Dermis blood vessel endothelial cell (primary cell): ENCODE measurements around the gene ESR1. TPM values are rescaled to one million over a fixed set of nuclear protein-coding genes. Genes with fewer than 3 reads are reported as not detected.

Experiments
- DNase-seq: peaks from one replicate; pipeline ENCODE4 v3.0.0; 2010
- total RNA-seq: library from RNA; depleted of rRNA; stranded (reverse); fragments of >200 nt; gene quantifications from 2 replicates; pipeline ENCODE4 v1.2.3, GENCODE V29; 2014

ESR1 gene
- total RNA-seq, 1 donor from 2014 or later, result not detected

DNA sequence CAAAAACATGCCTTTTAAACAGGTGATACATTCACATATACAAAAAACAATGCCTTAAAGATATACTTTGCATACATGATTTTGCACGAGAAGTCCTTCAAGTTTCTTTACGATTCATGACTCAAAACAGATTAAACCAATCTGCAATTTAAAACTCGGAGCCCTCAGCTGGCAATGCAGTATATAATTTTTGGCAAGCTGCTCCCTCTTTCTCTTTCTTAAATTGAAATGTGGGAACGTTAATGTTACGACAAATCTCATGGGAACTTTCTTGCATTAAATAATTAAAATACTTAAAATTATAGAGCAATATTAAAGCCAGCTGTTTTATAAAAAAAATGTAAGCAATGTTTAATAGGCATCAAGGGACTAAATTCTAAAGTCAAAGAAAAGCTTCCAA is 334.6 kb downstream of the ESR1 start:
- DNase-seq, result no peak

DNA sequence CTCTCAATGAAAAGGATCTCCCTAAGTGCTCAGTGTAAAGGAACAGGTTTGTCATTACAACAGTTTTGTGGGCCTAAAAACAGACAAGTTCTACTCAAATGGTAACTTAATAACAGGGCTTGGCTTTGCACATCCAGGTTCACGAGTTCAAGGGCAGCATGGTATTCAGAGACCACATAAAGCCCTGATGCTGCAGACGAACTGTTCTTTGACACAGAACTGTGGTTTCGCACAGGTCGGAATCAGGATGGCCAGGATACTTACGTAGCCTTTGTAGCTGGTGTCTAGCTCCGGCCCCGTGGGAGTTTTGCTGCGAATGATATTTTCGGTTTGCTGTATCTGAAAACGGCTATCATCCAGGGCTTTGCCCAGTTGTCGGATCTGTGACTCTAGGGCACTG is 335.9 kb downstream of the ESR1 start:
- no peak for DNase-seq

DNA sequence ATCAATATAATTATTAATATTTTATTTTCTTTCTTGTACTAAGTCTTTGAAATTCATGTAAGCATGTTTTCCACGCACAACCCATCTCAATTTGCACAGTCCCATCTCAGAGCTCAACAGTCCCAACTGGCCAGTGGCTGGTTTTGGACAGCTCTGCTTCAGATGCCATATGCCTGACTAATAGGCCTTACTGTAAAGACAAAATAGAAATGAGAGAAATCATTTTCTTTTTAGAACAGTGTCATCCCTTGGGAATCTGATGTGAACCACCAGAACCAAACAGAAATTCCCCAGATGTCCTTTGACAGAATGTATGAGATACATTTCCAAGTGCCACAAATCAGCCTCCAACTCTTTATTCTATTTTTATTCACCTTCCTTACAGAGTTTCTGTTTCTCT is 338.9 kb downstream of the ESR1 start:
- DNase-seq, result no peak

DNA sequence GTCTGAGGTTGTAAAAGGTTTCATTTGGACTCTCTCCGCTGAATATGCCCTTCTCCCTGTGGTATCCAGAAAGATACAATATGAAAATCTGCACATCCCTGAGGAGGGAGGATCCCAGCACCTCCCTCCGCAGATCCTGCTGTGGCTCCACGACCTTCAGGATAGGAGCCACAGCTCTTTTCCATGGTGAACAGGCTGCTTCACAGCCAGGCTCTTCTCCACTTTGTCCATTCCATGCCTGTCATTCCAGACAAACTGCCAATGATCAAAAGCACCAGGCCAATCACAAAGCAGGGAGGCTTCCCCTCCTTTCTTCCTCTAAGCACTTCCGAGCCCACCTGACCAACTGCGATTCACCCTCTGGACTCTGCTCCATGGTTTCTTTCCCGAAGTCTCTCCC is 339.8 kb downstream of the ESR1 start:
- no peak for DNase-seq

DNA sequence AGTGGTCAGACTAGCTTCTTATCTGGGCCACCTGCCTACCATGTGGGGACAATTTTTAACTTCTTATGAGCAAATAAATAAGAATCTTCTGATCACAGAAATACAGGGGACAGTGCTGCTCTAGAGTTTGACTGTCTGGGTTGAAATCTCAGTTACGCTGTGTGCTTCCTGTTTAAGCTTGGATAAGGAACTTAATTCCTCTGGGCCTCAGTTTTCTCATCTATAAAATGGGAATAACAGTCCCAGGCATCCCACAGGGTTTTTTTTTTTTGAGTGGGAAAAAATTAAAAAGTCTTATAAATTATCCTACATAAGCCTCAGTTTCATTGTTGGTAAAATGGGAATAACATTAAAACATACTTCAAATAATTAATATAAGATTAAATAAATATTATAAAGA is 340.9 kb downstream of the ESR1 start:
- no peak for DNase-seq

DNA sequence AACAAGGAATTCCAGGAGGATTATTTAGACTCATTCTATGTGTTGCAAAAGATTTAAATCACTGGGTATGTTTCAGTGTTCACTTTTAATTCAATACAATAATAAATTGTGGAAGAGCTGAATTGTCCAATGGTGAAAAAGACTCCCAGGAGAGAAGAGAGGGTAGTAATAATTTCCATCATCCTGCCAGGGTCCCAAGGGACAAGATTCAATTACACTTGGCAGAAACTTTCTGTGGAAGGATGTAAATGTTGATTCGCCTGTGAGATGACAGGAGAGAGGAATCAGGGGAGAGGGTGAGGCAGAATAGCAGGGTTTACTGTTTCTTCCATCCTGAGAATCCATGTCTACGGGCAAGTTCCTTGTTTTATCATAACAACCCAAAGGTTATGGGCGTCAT is 342.7 kb downstream of the ESR1 start:
- no peak for DNase-seq

DNA sequence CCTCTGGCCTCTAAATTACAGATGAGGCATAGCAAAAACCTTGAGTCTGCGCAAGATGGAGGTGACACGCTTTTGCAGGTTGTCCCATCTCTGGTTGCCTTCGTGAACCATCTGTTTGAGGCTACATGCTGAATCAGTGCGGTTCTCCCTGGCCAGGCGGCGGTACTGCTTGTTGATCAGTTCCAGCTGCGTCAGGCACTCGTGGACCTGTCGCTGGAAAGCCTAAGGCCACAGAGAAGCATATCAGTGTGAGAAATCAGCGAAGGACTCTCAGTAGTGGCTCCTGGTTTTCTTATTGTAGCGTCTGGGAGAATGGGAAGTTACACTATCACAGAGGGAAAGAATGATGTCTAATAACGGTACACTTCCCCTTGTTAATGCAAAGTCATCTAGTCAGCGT is 344.4 kb downstream of the ESR1 start:
- DNase-seq, result no peak

DNA sequence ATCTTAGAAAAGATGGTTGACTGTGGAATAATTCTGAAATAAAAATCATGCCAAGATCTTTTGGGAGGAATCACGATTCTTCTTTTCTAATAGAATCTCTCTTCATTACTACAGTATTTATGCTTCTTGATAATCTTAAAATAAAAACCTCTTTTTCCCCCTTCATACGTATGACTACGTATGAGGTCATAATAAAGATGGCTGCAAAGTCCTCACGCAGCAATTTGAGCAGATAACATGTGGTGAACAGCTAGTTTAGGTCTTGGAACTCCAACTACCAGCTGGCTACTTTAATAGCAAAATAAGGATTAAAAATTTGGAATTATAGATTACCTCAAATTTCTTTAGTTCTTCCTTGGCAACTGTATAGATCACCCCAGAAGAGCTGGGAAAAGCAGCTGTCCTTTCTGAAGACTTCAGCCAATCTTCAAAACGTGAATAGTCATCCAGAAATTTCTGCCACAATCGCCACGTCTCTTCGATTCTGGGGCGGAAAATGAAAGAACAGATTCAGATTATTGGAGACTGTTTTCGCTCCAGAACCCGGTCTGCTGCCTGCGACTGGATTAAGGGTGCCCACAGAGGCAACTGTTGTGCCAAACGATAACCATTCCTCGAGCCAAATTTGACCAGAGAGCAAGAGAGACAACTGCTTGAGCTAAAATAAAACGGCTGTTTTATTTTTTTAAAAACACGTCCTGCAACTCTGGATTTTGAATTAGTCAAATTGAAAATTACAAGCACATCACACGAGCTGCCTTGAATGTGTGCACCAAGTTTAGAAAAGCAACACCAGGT is 347.3 kb downstream of the ESR1 start:
- DNase-seq, result no peak

DNA sequence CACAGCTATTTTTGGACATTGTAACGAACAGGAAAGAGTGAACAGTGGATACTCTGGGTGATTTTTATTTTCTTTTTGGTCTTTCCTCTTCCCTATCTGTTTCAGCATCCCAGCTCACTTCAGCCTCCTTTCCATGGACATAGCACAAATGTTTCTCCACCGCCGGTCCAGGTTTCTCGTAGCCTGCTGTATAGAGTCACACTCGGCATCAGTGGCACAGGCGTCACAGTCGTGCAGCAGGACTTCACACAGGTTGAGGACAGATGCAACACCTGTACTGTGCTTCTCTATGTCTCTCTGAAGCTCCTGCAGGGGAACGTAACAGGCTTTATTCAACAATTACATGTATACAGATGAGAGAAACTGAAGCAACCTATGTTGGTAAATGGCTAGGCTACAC is 348.3 kb downstream of the ESR1 start:
- DNase-seq, result no peak

DNA sequence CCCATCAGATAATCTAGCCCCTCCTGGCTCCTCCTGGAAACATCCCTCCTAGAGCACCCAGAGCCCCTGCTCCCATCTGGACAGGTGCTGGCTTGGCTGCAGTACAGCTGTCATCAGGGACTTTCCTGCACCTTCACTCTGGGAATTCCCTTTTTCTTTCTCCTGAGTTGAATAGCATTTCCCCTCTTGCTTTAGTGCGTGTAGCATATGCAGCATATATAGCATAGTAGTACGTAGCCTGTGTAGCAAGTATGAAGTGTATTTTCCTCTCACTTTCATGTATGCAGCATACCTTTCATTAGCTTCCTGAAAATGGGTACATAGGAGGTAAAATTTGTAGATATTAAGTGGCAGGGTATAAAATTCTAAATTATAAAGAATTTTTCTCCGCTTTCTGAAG is 352.9 kb downstream of the ESR1 start:
- DNase-seq, result peak; percentile 20

DNA sequence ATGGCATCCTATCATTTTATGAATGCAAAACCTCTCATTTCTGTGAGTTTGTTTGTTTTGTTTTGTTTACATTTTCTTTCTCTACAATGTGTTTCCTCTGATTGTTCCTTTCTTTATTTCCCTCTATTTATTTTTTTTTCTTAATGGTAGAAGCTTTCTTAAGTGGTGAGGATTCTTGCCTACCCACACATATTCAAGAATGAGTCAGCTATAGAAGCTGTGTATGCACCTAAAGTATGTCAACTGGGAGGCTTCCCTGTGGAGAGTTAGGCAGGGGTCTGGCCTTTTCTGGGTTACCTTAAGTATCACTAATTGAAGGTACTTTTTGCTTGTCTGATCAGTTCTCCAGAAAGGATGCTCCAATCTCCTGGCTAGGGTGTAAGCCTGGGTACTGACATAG is 354.0 kb downstream of the ESR1 start:
- DNase-seq, result peak; percentile 36

DNA sequence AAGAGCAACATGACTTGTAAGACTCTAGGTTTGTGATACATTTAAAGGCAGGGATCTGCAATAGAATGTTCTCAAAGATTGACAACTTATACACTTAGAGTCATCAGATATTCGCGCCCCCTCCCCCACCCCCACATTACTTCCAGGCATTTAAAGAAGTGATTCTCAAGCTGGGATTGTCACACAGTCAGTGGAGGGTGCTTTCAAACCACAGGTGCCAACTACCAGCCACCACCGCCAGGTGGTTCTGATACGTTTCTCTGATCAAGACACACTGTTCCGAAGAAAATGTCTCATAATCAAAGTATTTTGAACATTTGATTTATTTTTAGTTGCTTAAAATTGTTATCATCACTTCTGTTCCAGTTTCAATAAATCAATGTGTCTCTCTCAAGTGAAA is 357.5 kb downstream of the ESR1 start:
- DNase-seq, result no peak

DNA sequence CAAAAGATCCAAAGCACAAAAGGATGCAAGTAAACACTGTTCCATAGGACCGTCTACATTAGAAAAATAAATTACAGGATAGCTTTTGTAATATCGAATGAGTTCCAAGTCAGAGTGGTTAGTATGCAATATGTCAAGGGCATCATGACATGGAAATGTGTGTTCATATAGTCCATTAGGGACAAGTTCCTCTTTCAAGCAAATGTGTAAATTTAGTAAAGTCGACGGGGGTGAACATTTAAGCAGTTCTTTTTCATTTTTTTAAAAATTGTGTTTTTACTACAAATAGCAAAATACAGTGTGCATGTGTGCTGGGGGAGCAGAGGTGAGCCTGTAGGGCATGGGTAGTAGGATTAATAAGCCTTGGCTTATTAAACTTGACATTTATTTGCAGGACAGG is 359.0 kb downstream of the ESR1 start:
- no peak for DNase-seq

DNA sequence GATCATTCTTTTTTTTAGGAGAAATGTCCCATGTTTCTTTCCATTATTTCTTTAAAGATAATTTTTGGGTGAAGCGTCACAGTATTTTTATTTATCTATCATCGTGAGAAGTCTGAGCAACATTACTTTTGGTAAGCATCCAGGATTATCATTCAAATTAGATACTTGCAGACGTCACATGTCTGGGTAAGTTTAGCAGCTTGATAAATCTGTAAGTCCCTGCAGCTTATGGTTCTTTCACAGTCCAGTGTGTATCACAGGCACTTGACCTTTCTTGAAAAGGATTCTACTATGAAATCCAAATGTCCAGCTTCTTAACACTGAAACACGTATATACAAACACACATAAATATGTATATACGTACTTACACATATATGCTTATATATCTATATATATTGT is 359.4 kb downstream of the ESR1 start:
- DNase-seq, result no peak

DNA sequence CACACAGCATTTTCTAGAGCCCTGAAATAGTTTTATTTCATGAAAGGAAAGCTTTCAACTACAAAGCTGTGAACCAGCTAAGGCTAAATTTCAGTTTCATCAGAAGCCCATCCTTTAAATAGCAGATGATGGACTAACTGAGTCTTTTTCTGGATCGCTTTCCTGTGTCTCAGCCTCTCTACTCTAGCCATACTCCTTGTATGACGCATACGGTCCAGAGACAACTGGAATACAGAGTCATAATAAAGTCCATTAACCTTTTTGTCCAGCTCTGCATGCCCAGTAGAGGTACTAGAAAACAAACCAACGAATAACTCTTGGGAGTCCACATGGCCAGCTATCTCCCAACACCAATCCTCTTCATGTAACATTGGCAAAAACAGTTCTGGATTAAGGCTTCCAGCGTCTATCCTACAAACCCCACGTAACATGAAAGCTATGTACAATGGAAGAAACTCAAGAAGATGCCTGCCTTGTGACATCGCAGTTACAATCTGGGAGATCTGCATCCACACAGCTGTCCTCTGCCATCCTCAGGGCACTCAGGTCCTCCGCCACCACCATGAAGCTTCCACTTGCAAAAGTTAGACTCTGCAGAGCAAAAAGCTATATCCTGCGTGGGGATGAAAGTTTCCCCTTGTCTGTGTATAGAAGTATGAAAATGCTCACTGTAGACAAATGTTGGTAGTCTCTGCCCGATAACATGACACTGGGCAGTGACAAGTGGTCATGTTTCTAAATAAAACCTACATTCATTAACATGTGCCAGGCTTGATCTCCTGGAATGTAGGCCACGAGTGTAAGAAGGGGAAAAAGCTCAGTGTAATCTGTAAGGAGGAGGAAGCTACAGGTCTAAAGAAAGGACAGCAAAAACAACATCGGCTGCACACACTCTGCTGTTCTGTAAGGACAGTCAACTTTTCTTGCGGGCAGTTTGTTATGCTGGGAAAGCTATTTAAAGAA is 360.4 kb downstream of the ESR1 start:
- no peak for DNase-seq

DNA sequence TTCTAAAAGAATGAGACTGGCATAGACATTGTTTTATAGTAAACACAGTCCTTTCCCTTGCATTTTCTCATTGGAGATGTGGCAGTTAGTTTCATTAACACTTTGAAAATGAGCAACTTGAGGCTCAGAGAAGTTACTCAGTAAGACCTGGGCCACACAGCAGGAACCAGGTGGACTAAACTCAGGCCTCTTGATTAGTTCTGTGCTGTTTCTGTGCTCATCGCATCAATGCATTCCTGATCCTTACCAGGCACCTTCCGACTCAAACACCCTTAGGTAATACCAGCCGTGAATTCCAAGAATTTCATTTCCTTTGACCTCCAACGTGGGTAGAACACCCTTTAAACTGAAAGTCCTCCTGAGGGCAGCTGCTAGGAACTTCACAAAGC is 362.8 kb downstream of the ESR1 start:
- no peak for DNase-seq

DNA sequence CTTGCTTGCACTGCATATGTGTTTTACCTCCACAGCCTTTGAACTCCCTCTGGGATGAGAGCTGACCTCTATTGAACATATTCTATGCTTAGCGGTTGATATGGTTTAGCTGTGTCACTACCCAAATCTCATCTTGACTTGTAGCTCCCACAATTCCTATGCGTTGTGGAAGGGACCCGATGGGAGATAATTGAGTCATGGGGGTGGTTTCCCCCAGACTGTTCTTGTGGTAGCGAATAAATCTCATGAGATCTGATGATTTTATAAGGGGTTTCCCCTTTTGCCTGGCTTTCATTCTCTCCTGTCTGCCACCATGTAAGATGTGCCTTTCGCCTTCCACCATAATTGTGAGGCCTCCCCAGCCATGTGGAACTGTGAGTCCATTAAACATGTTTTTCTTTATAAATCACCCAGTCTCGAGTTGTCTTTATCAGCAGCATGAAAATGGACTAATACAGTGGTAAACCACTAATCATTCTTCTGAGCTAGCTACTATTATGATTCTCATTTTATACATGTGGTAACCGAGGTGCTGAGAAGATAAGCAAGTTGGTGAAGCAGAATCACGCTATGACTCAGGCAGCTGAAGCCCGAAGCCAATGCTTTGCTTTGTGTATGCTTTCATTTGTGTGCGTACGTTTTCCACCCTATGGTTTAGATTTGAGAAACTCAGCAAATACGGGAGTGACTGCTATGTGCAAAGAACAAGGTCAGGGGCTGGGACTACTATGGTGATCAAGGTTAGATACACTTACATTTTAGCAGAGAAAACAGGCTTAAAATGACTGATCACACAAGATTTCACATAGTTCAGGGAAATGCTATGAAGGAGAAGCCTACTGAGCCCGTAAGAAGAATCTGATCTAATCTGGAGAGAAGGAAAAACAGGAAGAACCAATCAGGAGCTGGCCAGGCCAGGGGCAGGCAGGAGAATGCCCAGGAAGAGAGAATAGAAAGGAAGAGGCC is 363.5 kb downstream of the ESR1 start:
- DNase-seq, result no peak

DNA sequence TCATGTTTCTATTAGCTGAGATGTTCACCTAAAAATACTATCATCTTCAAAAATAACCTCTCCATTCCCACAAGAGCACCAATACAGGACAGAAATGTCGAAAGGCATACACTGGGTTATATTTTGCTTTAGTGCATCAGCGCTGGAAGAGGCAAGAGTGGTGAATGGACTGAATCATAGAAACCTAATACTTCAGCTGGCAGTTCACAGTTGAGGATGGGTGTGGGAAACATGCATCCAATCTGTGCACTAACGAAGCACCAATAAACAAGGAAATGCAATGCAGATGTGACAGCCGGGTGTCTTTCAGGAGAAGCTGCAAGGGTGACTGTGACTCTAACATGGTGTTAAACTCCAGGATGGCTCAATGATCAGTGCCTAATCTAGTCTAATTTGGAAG is 365.8 kb downstream of the ESR1 start:
- DNase-seq, result no peak

DNA sequence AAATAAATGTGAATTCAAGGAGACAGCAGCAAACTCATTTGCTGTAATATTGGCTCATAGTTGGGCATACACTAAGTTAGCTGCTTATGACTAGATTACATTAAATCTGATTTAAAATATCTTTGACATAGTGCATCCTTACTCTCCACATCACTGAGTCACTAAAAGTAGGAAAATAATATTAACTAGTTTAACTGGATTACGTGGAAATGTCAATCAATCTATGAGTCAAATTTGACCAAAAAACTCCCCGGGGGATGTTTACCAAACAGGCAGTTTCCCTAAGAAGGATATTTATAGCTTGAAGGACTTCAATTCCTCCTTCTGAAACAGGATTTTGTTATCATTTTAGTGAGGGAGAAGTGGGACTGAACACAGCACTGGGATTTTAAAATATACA is 366.5 kb downstream of the ESR1 start:
- DNase-seq, result no peak

DNA sequence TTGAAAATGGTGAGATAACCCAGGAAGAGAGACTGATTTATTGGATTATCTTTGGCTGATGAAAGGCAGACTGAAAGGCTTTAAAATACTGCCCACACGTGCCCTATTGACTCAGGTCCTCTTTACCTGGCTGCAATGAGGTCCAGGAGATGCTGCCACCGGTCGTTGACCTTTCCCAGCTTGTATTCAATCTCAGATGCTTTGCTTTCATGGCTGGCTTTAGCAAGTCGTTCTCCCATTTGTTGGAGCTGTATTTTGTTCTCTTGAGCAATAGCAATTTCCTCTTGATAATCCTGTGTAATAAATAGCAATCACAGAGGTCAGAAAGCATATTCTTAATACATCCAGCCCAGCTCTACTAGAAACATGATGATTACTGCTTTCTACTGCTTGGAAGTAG is 368.8 kb downstream of the ESR1 start:
- no peak for DNase-seq
